ENCODE results near the gene DAPK2. TPM values are rescaled to one million over a fixed set of nuclear protein-coding genes. Genes with fewer than 3 reads are reported as not detected.
"Not testable (repeated sequence)": the region's sequence is repeated elsewhere in the genome, so short reads cannot be mapped to it uniquely, and the experiment has no call there.

Gene DAPK2
- total RNA-seq, 2 donors from 2014 or later, result 2.1 to 3.1 TPM

DNA sequence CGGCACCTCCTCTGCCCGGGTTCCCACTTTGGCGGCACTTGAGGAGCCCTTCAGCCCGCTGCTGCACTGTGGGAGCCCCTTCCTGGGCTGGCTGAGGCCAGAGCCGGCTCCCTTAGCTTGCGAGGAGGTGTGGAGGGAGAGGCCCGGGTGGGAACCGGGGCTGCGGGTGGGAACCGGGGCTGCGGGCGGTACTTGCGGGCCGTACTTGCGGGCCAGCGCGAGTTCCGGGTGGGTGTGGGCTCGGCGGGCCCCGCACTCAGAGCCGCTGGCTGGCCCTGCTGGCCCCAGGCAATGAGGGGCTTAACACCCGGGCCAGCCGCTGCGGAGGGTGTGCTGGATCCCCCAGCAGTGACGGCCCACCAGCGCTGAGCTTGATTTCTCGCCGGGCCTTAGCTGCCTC, 14.4 kb upstream of the DAPK2 start:
- DNase-seq (ENCODE audit: low spot score), result no peak
- intact Hi-C loops (cut with DNase I), result no loop called here

- intact Hi-C loops (cut with DNase I); DNase-seq (ENCODE audit: low spot score): not testable (repeated sequence)
Measured at GRCh38 chr15:64059104-64059503, 12.8 kb upstream of the DAPK2 start.

GRCh38 chr15:64058279-64058678, 12.0 kb upstream of the DAPK2 start:
- DNase-seq (ENCODE audit: low spot score), result no peak
- intact Hi-C loops (cut with DNase I), result no loop called here

GRCh38 chr15:64053674-64054073, 7.4 kb upstream of the DAPK2 start:
- DNase-seq (ENCODE audit: low spot score), result not testable (repeated sequence)

DNA sequence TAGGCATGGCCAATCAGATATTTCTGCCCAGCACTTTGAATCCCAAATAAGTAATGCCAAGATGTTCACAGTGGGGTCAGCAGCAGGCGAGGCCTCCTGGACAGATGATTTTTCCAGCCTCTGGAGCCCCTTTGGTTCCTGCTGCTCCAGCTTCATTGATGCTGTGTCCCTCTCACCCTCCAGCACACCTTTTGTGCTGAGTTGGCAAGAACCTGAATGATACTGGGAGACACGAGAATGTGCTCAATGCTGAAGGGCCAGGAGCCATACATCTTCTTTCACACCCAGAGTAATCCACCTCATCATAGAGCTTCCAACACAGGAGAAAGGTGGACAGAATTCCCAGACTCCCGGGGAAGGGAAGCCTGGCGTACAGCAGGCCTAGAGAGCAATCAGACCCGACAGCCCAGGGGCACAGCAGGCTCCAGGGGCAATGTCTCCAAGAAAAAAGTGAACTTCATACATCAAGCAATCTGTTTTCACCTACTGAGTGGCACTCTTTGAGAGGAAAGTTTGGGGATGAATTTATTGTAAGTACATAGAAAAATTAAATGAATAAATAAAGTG, 6.7 kb upstream of the DAPK2 start:
- intact Hi-C loops (cut with DNase I), result no loop called here
- DNase-seq (ENCODE audit: low spot score), result no peak

More at GRCh38 chr15:64053674-64054073, 7.4 kb upstream of the DAPK2 start:
- intact Hi-C loops (cut with DNase I), result not testable (repeated sequence)

GRCh38 chr15:64051407-64052259, 5.3 kb upstream of the DAPK2 start:
- intact Hi-C loops (cut with DNase I), result no loop called here
- no peak for DNase-seq (ENCODE audit: low spot score)

GRCh38 chr15:64051093-64051402, 4.8 kb upstream of the DAPK2 start:
- intact Hi-C loops (cut with DNase I), result no loop called here
- no peak for DNase-seq (ENCODE audit: low spot score)

- no peak for DNase-seq (ENCODE audit: low spot score)
- intact Hi-C loops (cut with DNase I), result no loop called here
Measured at GRCh38 chr15:64050281-64051092, 4.2 kb upstream of the DAPK2 start.

DNA sequence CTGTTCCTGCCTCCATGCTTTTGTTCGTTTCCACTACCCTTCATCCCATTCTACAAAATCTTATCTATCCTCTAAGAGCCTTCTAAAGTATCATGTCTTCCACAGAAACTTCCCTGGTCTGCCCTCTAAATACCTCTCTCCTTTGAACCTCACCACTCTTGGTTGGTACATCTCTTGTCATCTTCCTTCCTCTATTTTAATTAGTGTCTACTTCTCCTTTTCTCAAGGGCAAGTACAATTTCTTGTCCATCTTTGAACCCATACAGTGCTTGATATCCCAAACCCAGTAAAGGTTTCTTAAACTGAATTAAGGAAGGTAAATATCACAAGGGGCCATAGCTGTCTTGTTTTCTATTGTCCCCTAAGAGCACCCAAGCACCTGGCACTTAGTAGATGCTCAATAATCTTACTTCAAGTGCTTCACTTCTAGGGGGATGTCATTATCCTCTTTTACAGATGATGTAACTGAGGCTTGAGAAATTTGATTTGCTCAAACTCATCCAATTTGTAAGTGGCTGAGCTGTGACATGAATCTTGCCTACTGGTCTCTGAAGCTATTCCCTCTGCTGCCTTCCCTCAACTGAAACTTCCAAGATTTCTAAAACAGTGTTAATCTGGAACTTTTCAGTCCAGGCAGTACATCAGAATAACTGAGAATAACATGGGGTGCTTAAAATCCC, 2.6 kb upstream of the DAPK2 start:
- no peak for DNase-seq (ENCODE audit: low spot score)
- intact Hi-C loops (cut with DNase I), result no loop called here

DNA sequence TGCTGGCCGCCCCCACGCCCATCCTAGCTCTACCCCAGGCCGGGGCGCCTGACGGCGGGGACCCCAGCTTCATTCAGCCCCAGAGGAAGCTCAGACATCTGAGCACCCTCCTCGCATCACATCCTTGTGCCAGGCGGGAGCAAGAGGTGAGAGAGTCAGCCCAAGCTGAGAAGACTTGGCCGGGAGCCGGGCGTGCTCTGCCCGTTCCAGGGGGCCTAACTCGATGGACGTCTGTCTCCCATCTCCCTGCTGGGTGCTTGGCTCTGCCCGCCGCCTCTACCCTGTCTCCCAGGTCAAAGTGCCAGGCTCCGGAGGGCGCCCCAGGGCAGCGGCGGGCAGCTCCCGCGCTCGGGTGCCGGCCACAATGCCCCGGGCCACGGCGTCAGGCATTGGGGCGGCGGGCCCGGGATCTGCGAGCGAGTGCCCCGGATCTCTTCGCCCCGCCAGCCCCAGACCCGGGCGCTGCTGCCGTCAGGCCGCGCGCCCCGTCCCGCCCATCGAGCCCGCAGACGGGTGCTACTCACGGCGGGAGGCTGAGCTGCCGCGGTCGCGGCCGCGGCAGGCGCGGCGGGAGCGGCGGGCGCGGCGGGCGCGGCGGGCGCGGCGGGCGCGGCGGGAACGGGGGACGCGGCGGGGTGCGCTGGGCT, 388 bp downstream of the DAPK2 start:
- intact Hi-C loops (cut with DNase I), result no loop called here
- DNase-seq (ENCODE audit: low spot score), result peak; percentile 75

DNA sequence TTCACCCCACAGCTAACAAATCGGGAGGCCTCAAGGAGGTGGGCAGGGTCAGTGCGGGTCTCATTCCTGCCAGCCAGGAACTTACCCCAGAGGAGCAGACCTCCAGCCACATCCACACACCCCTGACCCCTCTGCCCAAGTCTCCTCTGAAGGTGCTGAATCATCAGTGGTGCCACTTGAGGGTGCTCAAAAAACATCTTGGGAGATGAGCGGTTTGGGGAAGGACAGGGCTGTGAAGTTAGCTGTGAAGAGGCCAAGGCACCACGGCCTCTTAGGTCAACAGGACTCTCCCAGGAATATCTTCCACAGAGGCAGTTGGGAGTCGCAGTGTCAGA, 1.2 kb downstream of the DAPK2 start:
- no peak for DNase-seq (ENCODE audit: low spot score)
- intact Hi-C loops (cut with DNase I), result no loop called here

GRCh38 chr15:64044300-64045100, 1.8 kb downstream of the DAPK2 start:
- intact Hi-C loops (cut with DNase I), result no loop called here
- DNase-seq (ENCODE audit: low spot score), result peak; percentile 38

DNA sequence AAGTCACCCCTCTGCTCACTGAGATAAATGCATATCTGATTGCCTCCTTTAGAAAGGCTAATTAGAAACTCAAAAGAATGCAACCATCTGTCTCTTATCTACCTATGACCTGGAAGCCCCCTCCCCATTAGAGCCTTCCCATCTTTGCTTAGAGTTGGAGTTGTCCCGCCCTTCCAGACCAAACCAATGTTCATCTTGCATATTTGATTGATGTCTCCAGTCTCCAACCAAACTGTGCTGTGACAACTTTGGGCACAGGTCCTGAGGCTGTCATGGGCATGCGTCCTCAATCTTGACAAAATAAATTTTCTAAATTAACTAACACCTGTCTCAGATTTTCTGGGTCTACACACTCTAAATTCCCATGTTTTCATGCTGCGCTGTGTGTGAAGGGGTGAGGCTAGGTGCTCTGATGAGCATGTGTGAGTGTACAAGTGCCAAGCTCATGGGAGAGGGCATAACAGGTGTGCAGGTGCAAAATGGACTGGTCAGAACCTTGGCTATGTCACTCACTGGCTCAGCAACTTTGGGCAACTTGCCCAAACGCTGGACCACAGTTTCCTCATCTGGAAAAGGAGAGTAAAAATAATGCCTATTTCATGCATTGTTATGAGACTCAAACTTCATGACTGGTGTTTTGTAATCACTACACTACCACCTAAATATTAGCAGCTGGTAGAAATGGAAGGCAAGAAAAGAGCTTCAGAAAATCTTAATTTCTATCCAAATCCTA, 7.2 kb downstream of the DAPK2 start:
- DNase-seq (ENCODE audit: low spot score), result peak; percentile 10
- intact Hi-C loops (cut with DNase I), result no loop called here

- intact Hi-C loops (cut with DNase I), result no loop called here
Measured at GRCh38 chr15:64037966-64038365, 8.3 kb downstream of the DAPK2 start.

GRCh38 chr15:64037116-64037515, 9.2 kb downstream of the DAPK2 start:
- no peak for DNase-seq (ENCODE audit: low spot score)
- intact Hi-C loops (cut with DNase I), result no loop called here

More at GRCh38 chr15:64037966-64038365, 8.3 kb downstream of the DAPK2 start:
- DNase-seq (ENCODE audit: low spot score), result no peak

DNA sequence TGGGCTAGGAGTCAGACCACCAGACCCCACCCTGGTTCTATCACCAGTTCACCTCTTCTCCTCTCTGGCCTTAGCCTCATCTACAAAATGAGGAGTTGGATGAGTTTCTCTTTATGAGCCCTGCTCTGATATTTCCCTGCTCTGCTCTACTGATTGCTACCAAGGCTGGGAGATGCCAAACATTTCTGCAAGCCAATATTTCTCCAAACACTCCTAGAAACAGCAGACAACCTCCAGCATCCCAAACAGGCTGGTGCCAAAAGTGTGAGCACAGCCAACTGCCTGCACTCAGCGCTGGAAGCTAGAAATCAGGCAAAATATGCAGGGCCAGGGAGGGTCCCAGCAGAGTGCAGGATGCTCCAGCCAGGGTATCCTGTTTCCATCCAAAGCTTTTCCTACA, 10.8 kb downstream of the DAPK2 start:
- intact Hi-C loops (cut with DNase I), result no loop called here
- DNase-seq (ENCODE audit: low spot score), result no peak

DNA sequence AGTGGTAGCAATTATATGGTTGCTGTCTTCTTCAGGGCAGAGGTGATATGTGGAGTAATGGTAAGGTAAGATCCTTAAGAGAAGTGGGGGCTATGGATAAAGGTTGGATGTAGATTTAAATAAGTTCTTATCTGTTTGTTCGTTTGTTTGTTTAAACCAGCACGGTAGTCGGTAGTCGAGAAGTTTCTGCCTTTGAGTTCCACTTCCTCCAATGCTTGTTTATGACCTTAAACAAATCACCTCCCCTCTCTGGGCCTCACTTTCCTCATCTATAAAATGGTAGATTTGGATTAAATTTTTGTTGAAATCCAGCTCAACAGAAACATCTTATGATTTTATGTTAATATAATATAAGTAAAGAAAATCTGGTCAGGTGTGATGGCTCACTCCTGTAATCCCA, 11.8 kb downstream of the DAPK2 start:
- no peak for DNase-seq (ENCODE audit: low spot score)
- intact Hi-C loops (cut with DNase I), result no loop called here

DNA sequence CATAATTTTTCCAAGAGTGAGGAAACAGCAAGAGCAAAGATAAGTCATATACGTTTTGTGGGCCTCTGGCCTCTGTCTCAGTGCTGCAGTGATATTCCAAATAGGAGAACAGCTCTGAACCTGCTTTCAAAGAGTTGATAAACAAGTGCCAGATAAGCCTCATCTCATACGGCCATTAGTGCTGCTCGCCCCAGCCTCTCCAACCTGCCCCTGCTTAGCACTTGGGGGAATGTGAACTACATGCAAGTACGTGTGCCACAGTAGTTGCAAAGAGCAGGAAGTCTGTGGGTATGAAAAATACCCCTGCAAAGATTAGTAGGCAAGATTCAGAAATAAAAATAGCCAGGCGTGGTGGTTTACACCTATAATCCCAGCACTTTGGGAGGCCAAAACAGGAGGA, 14.0 kb downstream of the DAPK2 start:
- no peak for DNase-seq (ENCODE audit: low spot score)
- intact Hi-C loops (cut with DNase I), result no loop called here

Measured in posterior vena cava (tissue), 2 donors.